ENCODE results near the gene IMMT.

DNA sequence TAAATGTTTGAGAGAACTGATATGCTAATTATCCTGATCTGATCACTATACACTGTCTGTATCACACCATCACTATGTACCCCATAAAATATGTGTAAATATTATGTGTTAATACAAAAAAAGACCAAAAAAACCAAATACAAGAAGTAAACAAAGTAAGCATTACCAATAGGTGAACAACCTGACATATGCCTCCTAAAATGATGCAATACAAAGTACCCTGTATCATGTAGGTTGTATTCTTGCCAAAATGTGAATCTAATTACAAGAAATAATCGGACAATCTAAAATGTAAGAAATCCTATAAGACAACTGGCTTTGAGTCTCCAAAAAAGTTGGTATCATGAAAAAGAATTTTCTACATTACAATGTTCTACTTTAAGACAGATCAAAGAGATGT lies 97.3 kb downstream of the IMMT start:
- TF ChIP-seq POLR2AphosphoS5 (IDR thresholded peaks at IDR 0.05) (no peak), EZH2 (IDR thresholded peaks at IDR 0.05; ENCODE audit: borderline replicate concordance, insufficient read depth, low read length, poor library complexity, severe bottlenecking) (no peak), RAD21 (conservative IDR thresholded peaks at IDR 0.05) (no peak), TAF1 (IDR thresholded peaks at IDR 0.05; ENCODE audit: low read depth) (no peak)
- TF ChIP-seq, protein P1, sequence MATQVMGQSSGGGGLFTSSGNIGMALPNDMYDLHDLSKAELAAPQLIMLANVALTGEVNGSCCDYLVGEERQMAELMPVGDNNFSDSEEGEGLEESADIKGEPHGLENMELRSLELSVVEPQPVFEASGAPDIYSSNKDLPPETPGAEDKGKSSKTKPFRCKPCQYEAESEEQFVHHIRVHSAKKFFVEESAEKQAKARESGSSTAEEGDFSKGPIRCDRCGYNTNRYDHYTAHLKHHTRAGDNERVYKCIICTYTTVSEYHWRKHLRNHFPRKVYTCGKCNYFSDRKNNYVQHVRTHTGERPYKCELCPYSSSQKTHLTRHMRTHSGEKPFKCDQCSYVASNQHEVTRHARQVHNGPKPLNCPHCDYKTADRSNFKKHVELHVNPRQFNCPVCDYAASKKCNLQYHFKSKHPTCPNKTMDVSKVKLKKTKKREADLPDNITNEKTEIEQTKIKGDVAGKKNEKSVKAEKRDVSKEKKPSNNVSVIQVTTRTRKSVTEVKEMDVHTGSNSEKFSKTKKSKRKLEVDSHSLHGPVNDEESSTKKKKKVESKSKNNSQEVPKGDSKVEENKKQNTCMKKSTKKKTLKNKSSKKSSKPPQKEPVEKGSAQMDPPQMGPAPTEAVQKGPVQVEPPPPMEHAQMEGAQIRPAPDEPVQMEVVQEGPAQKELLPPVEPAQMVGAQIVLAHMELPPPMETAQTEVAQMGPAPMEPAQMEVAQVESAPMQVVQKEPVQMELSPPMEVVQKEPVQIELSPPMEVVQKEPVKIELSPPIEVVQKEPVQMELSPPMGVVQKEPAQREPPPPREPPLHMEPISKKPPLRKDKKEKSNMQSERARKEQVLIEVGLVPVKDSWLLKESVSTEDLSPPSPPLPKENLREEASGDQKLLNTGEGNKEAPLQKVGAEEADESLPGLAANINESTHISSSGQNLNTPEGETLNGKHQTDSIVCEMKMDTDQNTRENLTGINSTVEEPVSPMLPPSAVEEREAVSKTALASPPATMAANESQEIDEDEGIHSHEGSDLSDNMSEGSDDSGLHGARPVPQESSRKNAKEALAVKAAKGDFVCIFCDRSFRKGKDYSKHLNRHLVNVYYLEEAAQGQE (IDR thresholded peaks at IDR 0.05; ENCODE audit: borderline replicate concordance) = no peak
- TF ChIP-seq, protein P2, sequence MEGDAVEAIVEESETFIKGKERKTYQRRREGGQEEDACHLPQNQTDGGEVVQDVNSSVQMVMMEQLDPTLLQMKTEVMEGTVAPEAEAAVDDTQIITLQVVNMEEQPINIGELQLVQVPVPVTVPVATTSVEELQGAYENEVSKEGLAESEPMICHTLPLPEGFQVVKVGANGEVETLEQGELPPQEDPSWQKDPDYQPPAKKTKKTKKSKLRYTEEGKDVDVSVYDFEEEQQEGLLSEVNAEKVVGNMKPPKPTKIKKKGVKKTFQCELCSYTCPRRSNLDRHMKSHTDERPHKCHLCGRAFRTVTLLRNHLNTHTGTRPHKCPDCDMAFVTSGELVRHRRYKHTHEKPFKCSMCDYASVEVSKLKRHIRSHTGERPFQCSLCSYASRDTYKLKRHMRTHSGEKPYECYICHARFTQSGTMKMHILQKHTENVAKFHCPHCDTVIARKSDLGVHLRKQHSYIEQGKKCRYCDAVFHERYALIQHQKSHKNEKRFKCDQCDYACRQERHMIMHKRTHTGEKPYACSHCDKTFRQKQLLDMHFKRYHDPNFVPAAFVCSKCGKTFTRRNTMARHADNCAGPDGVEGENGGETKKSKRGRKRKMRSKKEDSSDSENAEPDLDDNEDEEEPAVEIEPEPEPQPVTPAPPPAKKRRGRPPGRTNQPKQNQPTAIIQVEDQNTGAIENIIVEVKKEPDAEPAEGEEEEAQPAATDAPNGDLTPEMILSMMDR (IDR thresholded peaks at IDR 0.05; ENCODE audit: poor library complexity, severe bottlenecking) = no peak

Data from neural cell (in vitro differentiated cells).